ENCODE data around the gene CRPPA.
"Not testable (repeated sequence)": the region's sequence is repeated elsewhere in the genome, so short reads cannot be mapped to it uniquely, and the experiment has no call there.

The CRPPA gene

DNA sequence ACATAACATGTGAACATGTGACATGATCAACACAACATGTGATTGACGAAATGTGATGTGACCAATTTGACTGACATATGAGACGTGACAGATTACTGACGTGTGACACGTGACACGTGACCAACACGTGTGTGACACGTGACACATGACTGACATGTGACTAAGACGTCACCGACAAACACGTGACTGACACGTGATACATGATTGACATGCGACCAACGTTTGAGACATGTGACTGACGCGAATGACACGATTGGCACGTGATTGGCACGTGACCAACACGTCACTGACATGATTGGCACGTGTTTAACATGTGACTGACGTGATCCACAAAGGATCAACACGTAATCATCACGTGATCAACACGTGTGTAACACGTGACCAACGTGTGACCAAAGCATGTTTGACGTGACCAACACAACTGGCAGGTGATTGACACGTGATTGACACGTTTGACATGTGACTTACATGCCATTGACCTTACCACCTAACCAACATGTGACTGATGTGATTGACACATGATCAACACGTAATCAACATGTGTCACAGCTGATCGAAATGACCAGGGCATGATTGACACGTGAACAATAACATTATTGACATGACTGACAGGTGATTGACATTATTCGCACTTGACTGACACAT lies 23.7 kb downstream of the CRPPA start:
- no peak for DNase-seq (ENCODE audit: low read depth in 3 of 3)

DNA sequence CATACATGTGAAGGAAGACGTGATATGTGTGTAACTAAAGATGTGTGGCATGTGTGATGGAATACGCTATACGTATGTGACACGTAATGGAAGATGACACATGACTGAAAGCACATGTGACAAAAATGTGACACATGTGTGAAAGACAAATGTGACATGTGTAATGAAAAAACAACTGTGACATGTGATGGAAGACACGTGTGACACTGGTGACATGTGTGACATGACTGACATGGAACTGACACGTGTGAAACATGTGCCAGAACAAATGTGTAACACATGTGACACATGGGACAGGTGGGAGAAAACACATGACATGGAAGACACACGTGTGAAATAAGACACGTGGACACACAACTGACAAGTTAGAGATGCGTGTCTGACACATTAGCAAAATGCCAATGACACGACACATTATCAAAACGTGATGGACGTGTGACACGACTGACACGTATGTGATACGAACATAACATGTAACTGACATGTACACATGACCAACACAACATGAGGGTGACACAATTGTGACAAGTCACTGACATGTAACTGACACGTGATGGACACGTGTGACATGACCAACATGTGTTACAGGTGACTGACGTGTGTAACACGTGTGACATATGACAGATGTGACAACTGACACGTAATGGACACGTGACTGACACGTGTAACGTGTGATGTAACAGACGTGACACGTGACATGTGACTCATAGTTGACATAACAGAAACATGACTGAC lies 24.4 kb downstream of the CRPPA start:
- DNase-seq (ENCODE audit: low read depth in 3 of 3), result no peak

DNA sequence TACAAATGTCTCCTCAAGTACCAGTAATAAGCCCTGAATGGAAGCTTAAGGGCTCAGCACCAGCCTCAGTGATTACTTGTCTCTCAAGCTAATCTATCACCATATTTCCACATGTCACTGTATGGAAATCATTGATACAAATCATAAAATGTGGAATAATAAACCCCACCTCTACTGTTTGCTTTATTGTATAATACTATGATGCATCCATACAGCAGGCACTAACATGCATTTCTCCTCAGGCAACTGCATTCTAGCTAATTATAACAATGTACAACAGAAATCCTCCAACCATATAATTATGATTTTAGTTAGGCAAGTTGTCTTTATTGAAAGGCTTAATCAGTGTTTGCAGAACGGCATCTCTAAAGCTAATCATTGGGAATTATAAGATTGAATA lies 26.2 kb downstream of the CRPPA start:
- DNase-seq (ENCODE audit: low read depth in 3 of 3), result no peak

DNA sequence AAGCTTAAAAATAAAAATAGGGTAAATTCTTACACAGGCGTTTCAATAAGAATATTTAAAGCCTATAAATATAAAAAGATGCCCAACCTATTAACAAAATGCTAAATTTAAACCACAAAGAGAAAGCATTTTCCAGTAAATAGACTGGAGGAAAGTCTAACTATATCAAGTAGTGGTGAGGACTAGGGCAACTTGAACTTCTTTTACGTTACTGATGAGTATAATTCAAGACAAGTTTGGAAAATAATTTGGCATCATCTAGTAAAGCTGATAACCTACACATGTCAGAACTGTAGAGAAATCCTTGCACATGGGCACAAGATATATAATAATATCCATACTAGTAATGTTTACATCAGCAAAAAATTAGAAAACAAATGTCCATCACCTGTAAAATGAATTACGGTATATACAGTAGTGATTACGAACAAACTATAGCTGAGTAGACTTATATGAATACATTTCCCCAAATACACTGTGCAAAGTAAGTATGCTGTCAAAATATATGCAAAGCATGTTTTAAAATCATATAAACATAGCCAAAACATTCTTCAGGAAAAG lies 27.4 kb downstream of the CRPPA start:
- no peak for DNase-seq (ENCODE audit: low read depth in 3 of 3)

DNA sequence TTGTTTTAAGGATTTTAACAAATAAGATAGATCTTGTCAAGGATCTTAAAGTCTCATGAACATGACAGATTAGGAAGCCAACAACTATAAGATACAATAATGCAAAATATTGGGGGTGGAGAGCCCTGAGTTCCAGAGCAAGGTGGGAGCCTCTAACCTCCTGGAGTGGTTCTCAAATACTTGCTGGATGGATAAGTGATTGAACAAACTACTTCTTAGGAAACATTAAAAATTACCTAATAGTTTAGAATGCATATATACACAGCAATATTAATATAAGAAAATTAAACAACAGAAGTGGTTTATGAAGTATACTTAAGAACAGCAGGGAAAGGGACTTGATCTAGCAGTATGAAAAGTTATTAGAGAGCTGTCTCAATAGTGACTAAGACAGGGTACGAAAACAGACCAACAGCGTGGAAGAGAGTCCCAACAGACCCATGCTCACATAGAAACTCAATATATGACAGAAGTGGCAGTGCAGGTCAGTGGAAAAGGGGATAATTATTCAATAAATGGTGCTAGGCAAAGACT lies 28.3 kb downstream of the CRPPA start:
- no peak for DNase-seq (ENCODE audit: low read depth in 3 of 3)

DNA sequence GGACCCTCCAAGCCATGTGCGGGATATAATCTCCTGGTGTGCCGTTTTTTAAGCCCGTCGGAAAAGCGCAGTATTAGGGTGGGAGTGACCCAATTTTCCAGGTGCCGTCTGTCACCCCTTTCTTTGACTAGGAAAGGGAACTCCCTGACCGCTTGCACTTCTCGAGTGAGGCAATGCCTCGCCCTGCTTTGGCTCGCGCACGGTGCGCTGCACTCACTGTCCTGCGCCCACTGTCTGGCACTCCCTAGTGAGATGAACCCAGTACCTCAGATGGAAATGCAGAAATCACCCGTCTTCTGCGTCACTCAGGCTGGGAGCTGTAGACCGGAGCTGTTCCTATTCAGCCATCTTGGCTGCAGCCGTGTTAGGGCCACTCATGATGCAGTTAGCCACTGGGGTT lies 37.6 kb downstream of the CRPPA start:
- not testable (repeated sequence) for DNase-seq (ENCODE audit: low read depth in 3 of 3)

DNA sequence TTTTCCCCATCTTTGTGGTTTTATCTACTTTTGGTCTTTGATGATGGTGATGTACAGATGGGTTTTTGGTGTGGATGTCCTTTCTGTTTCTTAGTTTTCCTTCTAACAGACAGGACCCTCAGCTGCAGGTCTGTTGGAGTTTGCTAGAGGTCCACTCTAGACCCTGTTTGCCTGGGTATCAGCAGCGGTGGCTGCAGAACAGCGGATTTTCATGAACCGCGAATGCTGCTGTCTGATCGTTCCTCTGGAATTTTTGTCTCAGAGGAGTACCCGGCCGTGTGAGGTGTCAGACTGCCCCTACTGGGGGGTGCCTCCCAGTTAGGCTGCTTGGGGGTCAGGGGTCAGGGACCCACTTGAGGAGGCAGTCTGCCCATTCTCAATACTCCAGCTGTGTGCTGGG lies 38.2 kb downstream of the CRPPA start:
- not testable (repeated sequence) for DNase-seq (ENCODE audit: low read depth in 3 of 3)

Data from stimulated activated CD4-positive, alpha-beta T cell treated with anti-CD3 and anti-CD28 coated beads, TNF-alpha, amount 100 ng/mL, for 4 hours (primary cell).